Lower leg skin (tissue), 3 donors: ENCODE data around the gene UVSSA.

Source experiments
- POLR2A ChIP-seq, 2 donors: fragments of 450-650 bp; IDR thresholded peaks; one replicate each; pipeline ENCODE4 v1.6.1; 2016 to 2017; ENCODE audit warnings: antibody characterized with exemption in 2 of 2, mild to moderate bottlenecking in 1 of 2, moderate library complexity in 1 of 2
- TF ChIP-seq, protein P1 (sequence below), 3 donors: fragments of 450-650 bp; IDR thresholded peaks; one replicate each; pipeline ENCODE4 v1.5.1; 2016; ENCODE audit warnings: antibody characterized with exemption in 3 of 3, mild to moderate bottlenecking in 3 of 3, moderate library complexity in 2 of 3

DNA sequence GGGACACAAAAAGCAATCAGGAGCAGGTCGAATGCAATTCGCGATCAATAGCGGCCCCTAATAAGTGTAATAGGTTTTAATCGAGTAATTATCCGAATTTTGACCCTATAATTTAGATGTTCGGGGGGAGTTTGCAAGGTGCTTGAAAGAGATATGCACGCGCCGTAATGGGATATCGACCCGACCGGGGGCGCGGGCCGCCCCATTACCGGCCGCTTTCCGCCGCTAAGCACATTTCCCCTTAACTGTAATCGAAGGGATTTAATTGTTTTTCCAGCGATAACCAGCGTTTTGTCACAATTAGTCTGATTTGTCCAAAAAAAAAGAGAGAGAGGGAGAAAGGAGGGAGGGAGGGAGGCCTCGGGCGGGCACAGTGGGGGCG is 58.2 kb downstream of the UVSSA start:
- TF ChIP-seq, protein P1, sequence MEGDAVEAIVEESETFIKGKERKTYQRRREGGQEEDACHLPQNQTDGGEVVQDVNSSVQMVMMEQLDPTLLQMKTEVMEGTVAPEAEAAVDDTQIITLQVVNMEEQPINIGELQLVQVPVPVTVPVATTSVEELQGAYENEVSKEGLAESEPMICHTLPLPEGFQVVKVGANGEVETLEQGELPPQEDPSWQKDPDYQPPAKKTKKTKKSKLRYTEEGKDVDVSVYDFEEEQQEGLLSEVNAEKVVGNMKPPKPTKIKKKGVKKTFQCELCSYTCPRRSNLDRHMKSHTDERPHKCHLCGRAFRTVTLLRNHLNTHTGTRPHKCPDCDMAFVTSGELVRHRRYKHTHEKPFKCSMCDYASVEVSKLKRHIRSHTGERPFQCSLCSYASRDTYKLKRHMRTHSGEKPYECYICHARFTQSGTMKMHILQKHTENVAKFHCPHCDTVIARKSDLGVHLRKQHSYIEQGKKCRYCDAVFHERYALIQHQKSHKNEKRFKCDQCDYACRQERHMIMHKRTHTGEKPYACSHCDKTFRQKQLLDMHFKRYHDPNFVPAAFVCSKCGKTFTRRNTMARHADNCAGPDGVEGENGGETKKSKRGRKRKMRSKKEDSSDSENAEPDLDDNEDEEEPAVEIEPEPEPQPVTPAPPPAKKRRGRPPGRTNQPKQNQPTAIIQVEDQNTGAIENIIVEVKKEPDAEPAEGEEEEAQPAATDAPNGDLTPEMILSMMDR (IDR thresholded peaks at IDR 0.05), result no peak
- TF ChIP-seq POLR2A (IDR thresholded peaks at IDR 0.05), result no peak
